NCI-H146 (cell line): Measurements from ENCODE around the gene MAMSTR.
"Not testable (repeated sequence)": the region's sequence is repeated elsewhere in the genome, so short reads cannot be mapped to it uniquely, and the experiment has no call there.

Experiments used
- DNase-seq: peaks from one replicate; lab custom pipeline; 2025; lab: John Stamatoyannopoulos, UW

Gene MAMSTR, protein sequence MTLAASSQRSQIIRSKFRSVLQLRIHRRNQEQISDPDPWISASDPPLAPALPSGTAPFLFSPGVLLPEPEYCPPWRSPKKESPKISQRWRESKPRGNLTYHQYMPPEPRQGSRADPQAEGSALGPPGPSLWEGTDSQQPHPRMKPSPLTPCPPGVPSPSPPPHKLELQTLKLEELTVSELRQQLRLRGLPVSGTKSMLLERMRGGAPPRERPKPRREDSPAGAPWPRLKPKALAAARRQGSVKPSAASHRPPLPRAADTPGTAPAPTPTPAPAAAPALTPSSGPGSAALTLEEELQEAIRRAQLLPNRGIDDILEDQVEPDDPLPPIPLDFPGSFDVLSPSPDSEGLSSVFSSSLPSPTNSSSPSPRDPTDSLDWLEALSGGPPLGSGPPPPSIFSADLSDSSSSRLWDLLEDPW

DNA sequence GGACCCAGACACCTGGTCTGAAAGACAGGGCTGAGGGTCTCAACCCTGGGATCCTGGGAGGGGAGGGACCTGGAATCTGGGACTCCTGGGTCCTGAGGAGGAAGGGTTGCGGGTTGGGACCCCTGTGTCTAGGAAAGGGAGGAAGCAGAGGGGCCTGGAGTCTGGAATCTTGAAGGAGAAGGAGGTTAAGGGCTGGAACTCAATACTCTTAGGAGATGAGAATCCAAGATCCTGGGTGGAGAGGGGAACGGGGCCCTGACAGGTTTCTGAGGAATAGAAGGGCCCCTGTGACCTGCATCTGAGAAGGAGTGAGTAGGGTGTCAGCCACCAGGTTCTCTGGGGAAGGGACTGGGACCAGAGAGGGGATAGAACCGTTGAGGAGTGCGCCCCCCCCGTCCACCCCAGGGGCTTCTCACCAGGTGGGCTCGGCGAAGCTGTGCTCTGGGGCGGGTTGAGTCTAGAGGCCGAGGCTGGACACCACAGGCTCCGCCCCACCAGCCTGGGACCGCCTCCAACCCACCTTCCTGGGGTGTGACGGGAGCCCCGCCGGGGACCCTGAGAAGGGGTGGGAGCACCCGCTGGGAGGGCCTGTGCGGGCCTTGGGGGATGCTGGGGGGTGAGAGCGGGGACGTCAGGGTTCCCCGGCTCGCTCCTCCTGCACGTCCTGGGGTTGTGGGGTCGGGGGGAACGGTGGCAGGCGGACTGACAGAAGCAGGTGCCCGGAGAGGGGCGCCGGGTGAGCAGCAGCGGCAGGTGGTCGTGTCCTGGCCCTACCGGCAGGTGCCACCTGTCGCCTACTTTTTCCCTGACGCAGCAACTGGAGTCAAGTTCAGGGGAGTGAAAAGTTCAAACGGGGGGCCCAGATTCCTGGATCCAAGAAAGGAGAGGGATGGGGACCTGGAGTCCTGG, at the start of gene MAMSTR:
Gene MAMSTR (minus strand): TSS at position 463 of the 909 bp plus-strand sequence. CDS start 694 bp downstream, outside the sequence.
- peak; percentile 36 for DNase-seq

DNA sequence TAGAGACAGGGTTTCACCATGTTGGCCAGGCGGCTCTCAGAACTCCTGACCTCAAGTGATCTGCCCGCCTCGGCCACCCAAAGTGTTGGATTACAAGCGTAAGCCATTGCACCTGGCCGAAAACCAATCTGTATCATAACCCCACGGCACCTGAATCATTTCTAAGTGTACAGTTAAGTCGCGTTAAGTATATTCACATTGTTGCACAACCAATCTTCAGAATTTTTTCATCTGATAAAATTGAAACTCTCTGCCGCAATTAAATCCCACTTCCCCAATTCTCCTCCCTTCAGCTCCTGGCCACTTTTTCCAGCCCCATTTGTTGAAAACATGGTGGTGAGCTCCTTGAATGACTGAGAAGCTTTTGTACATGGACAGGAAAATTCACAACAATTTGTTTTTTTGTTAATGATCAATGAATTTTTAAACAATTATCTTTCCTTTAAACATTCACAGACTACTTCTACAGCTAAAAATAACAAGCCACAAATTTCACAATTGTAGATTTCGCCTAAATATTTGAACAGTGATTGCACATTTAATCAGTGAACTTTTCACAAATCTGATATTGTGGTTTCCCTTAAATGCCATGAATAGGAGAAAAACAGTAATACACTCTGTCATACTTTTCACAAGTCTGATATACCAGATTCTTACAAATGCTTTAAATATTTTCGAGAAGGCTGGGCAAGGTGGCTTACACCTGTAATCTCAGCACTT, 49.6 kb upstream of the MAMSTR start:
- DNase-seq = no peak

DNA sequence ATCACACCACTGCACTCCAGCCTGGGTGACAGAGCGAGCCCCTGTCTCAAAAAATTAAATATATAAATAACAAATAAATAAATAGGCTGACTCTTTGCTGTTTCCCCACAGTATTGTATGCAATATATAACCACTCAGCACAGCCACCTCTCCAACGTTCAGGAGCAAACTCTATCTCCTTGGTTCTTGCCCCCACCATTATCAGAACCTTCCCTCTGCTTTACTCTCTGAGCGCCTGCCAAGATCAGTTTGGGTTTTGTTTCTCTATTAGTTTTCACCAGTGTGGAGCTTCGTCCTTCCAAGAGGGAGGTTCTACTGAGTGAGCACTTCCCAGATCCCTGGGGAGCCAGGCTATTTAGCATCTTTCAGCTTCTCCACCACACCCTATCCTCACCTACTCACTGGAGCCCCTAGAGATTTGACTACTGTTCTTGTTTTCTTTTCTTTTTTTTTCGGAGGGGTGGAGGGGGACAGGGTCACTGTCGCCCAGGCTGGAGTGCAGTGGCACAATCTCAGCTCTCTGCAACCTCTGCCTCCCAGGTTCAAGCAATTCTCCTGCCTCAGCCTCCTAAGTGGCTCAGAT, 48.7 kb upstream of the MAMSTR start:
- not testable (repeated sequence) for DNase-seq

DNA sequence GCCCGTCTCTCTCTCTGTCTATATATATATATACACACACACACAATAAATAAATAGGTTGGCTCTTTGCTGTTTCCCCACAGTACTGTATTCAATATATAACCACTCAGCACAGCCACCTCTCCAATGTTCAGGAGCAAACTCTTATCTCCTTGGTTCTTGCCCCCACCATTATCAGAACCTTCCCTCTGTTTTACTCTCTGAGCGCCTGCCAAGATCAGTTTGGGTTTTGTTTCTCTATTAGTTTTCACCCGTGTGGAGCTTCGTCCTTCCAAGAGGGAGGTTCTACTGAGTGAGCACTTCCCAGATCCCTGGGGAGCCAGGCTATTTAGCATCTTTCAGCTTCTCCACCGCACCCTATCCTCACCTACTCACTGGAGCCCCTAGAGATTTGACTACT, 46.3 kb upstream of the MAMSTR start:
- DNase-seq = not testable (repeated sequence)

DNA sequence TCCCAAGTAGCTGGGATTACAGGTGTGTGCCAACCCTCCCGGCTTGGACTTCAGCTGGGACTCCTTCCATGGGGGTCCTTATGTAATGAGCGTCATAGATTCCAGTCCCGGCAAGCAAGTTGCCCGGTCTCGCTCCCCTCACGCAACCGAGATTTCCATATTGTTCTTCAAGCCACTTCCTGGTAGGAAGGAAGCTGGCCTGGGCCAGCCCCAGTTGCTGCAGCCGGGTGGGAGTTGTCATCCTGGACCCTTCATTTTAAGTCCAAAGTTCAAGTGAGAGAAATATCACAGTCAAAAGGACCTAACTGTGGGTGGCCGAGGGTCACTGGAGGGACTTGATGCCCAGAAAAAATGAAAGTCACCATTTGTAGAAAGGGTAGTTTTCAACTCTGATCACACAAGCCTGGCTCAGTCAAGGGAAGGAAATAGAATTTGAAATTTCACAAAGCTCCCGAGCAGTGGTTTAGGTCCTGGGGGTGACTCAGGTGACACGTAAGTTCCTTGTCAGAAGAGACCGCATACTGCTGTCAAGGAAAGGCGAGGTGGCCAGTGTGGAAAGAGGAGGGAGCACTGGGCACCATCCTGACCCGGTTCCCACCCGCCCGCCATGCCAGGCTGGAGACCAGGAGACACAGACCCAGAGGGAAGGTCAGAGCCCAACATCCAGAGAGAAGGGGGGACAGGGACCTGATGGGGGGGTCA, 41.1 kb upstream of the MAMSTR start:
- DNase-seq = no peak

DNA sequence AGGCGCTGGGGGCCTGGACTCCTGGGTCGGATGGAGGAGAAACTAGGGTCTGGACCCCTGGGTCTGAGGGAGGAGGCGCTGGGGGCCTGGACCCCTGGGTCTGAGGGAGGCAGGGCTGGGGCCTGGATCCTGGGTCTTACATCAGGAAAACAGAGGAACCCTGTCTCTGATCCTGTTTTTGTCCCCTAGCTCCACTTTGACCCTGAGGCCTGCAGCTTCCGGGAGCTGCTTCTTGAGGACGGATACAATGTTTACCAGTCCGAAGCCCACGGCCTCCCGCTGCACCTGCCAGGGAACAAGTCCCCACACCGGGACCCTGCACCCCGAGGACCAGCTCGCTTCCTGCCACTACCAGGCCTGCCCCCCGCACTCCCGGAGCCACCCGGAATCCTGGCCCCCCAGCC, 38.2 kb upstream of the MAMSTR start:
- no peak for DNase-seq

- DNase-seq = no peak
Observed at GRCh38 chr19:48757089-48757675, 37.7 kb upstream of the MAMSTR start.

DNA sequence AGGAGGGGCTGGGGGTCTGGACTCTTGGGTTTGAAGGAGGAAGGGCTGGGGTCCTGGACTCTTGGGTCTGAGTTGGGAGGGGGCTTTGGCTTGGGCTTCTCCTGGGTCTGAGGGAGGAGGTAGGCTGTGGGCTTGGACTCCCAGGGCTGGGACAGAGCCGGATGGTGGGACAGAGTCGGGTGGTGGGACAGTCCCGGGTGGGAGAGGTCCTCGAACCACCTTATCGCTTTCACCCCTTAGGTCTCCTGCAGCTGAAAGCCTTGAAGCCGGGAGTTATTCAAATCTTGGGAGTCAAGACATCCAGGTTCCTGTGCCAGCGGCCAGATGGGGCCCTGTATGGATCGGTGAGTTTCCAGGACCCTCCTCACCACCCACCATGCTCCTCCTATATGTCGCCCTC, 37.2 kb upstream of the MAMSTR start:
- DNase-seq = no peak

DNA sequence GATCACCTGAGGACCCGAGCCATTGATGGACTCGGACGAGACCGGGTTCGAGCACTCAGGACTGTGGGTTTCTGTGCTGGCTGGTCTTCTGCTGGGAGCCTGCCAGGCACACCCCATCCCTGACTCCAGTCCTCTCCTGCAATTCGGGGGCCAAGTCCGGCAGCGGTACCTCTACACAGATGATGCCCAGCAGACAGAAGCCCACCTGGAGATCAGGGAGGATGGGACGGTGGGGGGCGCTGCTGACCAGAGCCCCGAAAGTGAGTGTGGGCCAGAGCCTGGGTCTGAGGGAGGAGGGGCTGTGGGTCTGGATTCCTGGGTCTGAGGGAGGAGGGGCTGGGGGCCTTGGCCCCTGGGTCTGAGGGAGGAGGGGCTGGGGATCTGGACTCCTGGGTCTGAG, 36.7 kb upstream of the MAMSTR start:
- no peak for DNase-seq

- DNase-seq = no peak
Observed at GRCh38 chr19:48755787-48756186, 36.3 kb upstream of the MAMSTR start.

DNA sequence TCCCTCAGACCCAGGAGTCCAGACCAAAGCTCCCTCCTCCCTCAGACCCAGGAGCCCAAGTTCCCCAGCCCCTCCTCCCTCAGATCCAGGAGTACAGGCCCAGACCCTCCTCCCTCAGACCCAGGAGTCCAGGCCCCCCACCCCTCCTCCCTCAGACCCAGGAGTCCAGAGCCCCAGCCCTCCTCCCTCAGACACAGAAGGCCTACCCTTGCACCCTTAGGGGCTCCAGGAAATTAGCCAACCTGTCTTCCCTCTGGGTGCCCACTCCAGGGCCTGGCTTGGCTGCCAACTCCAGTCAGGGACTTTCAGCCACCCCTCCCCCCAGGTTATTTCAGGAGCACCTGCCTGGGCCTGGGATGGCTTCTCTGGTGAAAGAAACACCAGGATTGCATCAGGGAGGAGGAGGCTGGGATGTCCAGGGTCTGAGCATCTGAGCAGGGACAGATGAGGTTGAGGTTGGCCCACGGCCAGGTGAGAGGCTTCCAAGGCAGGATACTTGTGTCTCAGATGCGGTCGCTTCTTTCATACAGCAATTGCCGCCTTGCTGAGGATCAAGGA, 35.6 kb upstream of the MAMSTR start, which contains the start of gene FGF21:
Gene FGF21 (plus strand): TSS at position 441 of the 558 bp plus-strand sequence. CDS start 713 bp downstream, outside the sequence.
- peak; percentile 32 for DNase-seq

DNA sequence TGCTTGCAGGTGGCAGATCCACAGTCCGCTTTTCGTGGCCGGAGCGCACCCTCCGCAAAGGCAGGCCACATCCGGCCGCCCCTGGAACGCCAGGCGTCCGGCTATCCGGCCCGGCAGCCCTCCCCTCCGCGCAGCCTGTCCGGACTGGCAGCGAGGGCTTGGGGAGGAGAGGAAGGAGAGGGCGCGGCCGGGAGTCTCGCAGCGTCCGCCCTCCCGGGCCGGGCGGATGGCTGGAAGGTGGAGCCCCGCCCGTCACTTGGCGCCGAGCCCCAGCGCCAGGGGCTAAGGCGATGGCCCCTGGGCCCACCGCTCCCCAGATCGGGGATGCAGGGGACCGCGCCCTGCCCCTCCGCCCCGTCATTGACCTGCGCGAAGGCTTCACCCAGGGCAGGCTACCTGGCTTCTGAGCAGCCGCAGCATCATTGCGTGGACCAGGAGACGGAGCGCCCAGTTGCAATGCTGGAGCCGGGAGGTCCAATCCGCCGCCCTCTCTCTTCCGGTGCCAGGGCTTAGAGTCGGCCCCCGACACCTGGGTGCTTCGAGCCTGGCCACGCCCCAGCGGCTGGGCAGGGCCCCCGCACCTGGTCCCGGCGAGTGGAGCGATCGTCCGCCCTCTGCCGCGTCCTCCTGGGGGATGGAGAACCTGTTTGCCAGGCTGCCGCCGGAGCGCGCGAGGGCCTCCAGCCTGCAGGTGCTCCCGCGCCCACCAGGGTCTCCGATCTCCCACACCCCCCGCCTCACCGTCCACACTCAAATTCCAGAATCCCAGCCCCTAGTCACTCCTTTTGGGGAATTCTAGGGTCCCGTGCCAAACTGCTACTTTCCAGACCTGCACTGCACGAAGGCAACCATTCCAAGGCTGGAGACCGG, 33.2 kb upstream of the MAMSTR start, which contains the start of gene FUT1:
Gene FUT1 (minus strand): TSS at position 146 of the 870 bp plus-strand sequence. CDS start 1,360 bp downstream, outside the sequence.
- peak; percentile 98 for DNase-seq

- no peak for DNase-seq
Observed at GRCh38 chr19:48751845-48752495, 32.4 kb upstream of the MAMSTR start.

- no peak for DNase-seq
Observed at GRCh38 chr19:48750771-48751504, 31.4 kb upstream of the MAMSTR start.

DNA sequence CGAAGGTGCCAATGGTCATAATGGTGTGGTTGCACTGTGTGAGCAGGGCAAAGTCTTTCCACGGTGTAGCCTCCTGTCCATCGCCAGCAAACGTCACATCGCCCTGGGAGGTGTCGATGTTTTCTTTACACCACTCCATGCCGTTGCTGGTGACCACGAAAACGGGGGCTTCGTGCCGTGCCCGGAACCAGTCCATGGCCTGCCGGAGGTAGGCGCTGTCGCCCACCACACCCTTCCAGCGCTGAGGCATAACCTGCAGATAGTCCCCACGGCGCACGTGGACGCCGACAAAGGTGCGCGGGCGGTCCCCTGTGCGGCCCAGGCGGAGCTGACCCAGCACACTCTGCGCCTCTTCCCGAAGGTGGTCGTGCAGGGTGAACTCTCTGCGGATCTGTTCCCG, 30.8 kb upstream of the MAMSTR start:
- no peak for DNase-seq

DNA sequence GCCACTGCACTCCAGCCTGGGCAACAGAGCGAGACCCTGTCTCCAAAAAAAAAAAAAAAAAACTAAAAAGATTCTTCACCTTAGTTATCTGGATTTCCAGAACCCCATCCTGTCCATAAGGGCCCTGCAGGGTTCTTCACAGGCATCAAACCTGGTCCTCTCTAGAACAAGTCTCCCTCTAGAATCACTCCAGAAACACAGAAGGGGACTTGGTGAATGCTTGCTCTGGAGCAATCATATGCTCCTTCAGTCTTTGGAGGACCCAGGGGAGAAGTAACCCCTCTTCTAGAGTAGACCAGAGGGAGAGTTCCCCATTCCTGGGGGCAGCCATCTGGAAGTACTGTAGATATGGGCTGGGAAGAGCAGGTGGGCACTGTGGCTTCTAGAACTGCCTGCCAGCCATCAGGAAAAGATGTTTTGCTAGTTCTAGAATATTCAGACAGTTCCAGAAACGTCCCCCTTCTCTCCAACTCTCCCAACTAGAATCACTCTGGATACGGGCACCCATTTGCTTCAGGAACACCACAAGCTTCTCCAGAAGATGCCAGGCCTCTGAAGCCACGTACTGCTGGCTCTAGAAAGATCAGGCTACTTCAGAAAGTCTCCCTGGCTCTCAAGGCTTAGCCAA, 30.2 kb upstream of the MAMSTR start:
- no peak for DNase-seq
